PFSK-1 (cell line): ENCODE measurements around the gene RPEL1.

ENCODE experiments used
- FOXP2 ChIP-seq: optimal IDR thresholded peaks from 2 replicates; pipeline ENCODE3; 2011; ENCODE audit warnings: borderline replicate concordance, control low read depth, inconsistent platforms; ENCODE audit not compliant: insufficient read depth; ENCODE audit errors: extremely low read length, extremely low read depth
- POLR2AphosphoS5 ChIP-seq: IDR thresholded peaks from 2 replicates; pipeline ENCODE4 v1.6.1; 2012; ENCODE audit warnings: low read depth, mild to moderate bottlenecking, control low read depth, low read length, moderate library complexity
- REST ChIP-seq, 2 experiments: IDR thresholded peaks; 2 replicates each; pipeline versions ENCODE4 v1.6.1 to v1.8.0; 2011 to 2012; ENCODE audit warnings: low read depth in 2 of 2, low read length in 2 of 2, control low read depth in 1 of 2, inconsistent platforms in 1 of 2, mild to moderate bottlenecking in 1 of 2, moderate library complexity in 1 of 2; ENCODE audit not compliant: insufficient read depth in 1 of 2
- SIN3A ChIP-seq: IDR thresholded peaks from 2 replicates; pipeline ENCODE4 v1.6.1; 2012; ENCODE audit warnings: mild to moderate bottlenecking, low read length, moderate library complexity, borderline replicate concordance; ENCODE audit not compliant: insufficient read depth
- TAF1 ChIP-seq: IDR thresholded peaks from 2 replicates; pipeline ENCODE4 v1.6.1; 2012; ENCODE audit warnings: low read length, control low read depth, borderline replicate concordance; ENCODE audit not compliant: insufficient read depth

RPEL1 gene

GRCh38 chr10:103295374-103296015 is 49.8 kb downstream of the RPEL1 start:
- TF ChIP-seq SIN3A (no peak), REST (IDR thresholded peaks at IDR 0.05; ENCODE audit: insufficient read depth in 1 of 2, low read depth in 2 of 2, low read length in 2 of 2) (no peak), POLR2AphosphoS5 (no peak), FOXP2 (no peak), TAF1 (no peak)
